GM21367 (cell line): ENCODE data around the gene CTNNA2.

Experiments
- ATAC-seq: cut with Tn5 transposase; IDR thresholded peaks from one replicate; pipeline ENCODE4 v1.9.1; 2021; ENCODE audit not compliant: unreplicated experiment

CTNNA2 gene

DNA sequence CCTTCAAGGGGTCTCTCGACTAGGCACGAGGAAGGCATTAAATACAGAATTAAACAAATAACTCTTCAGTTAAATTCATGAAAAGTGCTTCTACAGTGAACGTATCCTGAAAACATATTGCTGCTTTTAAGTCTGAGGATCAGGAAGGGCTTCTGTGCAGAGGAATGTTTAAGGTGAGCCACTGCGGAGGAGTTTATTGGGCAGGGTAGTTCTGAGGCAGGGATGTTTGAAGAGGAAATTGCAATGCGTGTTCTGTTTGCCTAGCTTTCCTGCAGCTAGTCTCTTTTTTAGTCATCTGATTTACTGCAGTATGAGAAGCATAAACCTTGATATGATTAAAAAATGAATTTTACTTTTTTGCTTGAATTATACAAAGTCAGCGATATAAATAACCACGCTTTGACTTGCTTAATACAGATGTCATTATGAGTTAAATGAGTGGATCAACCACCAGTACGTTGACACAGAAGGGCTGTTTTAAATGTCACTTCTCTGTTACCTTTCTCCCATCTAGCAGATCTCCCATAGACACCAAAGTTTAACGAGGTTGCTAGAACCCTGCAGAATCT is 98.7 kb downstream of the CTNNA2 start:
- ATAC-seq: no peak

DNA sequence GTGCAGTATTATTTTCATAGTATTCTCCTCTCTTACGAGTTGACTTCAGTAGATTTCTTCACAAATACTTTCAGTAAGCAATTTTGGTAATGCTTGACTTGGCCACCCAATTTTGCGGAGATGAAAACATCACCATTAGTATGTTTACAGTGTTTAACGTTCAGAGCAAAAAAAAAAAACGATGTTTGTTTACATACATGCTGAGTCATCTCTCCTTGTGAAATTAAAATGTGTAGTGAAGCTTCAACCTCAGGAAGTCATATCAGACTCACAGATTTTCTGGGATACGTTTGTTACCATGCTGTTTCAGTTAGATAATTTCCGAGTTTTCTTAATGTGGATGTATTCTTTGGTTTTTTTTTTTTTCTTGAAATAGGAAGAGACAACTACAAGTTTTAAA is 100.1 kb downstream of the CTNNA2 start:
- ATAC-seq: no peak

DNA sequence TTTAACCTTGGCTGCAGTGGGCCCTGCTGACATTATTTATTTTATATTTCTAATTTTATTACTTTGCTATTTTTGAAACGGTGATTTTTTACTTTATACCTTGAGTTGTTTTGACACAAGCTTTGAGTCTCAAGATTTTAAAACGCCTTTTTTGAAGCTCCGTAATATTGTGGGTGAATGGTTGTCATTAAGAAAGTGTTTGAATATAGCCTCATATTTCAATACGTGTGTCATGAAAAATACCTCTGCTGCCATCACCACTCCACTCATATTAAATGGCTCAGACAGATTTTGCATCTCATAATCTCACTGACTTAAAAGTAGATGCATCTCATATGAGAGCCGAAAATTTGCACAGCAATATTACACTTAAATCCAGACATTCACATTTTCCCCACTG is 106.6 kb downstream of the CTNNA2 start:
- ATAC-seq: no peak

DNA sequence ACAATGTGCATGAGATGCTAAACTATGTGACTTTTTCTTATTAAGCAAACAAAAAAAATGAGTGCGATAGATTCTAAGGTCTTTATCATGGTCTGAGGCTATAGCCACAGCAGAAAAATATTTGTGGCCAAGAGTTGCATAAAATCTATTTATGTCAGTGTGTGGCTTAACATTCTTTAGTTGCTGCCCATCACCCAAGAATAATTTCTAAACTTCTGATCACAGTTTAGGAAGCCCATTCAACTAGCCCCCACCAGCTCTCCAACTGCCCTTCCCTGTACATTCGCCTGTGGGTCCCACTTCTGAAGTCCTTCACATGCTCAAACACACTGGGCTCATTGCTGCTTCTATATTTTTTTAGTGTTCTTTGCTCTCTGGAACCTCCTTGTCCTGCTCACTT is 107.1 kb downstream of the CTNNA2 start:
- no peak for ATAC-seq

DNA sequence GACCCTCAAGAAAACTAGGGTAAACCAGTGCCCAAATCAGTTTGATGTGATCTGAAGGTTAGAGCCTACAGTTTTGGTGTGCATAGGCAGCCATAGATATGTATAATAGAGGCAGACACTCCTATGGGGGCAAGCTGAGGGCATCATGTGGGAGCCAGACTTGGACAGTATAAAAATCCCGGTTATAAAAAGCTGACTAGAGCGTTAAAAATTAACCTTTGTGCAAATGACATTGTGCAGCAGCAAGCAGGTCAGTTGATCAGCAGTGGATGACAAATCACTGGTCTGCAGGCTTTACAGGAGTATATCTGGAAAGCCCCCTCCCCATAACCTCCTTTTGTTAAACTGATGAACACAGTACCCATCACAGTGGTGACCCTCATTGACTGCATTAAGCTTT is 107.8 kb downstream of the CTNNA2 start:
- no peak for ATAC-seq

DNA sequence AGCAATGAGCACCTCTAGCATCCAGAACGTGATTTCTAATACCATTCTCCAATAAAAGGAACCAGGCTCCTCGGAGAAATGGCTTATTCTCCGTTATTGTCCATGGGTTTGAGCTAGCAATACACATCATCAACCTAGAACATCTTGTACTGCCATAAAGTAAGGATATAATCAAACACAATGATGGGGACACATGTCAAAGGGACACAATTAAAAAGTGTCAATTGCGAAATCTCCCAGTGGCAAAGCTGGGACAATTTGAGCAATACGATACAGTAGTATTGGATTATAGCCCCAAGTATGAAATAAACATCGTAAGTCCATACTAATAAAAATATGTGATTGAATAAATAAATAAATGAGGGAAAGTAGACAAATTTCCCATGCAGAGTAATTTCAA is 108.4 kb downstream of the CTNNA2 start:
- no peak for ATAC-seq

DNA sequence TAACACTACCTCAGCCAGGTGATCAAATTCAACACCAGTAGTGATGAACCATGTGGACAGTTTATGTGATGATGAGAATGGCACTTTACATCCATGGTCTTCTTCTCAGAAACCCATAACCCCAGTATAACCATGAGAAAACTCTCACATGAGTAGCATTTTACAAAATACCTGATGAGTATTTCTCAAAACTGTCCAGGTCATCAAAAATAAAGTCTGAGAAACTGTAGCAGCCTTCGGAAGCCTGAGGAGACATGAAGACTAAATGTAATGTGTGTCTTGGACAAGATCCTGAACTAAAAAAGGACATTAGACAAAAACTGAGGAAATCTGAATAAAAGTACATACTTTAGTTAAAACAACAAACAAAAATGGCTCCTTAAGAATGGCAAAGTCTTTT is 108.9 kb downstream of the CTNNA2 start:
- ATAC-seq: no peak

DNA sequence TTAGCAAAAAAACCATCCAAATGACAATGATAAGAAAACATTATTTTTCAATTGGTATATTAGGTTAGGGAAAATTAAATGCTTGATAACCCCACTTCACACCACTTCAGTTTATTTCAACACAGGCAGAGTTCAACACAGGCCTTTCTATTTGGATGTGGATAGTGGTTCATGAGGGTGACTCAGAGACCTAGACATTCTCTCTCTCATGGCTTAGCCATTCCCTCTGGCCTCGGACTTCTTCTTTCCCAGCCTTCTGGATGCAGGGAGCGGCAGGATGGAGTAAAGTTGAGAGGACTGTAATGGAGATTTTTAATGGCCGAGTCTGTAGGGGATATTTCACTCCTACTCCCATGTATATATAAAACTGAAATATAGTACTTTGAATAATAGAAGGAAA is 109.7 kb downstream of the CTNNA2 start:
- ATAC-seq: no peak

DNA sequence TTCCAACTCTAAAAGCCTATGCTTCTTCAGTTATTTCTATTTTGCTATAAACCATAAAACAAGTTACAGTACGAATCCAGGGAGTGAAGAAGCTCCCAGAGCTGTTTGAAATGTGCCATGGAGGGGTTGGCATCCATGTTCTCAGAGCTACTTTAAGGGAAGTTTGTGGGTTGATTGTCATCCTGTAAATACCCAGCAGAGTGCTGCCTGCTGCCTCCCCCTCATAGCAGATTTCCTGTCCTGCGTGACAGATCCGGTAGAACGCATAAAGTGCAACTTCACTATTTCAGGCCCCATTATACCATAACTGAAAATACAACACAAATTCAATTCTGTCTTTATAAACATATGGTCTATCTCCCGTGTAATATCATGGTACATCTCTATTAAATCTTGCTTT is 114.4 kb downstream of the CTNNA2 start:
- ATAC-seq: no peak

DNA sequence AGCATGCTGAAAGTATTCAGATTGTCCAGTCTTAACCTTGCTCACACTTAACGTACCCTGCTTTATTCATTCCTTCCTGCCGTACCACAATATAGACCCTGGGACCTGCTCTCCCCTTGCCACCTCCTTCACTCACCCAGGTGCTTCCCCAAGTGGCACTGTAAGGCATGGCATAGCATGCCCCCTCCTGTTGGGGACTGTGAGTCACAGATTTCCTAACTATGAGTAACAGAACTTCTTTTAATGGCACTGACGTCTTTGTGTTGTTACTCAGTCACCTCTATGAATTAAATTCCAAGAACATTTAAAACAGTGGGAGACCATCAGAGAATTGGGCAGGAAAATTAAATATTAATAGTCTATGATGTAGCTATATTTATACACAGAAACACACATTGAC is 117.2 kb downstream of the CTNNA2 start:
- ATAC-seq: no peak

DNA sequence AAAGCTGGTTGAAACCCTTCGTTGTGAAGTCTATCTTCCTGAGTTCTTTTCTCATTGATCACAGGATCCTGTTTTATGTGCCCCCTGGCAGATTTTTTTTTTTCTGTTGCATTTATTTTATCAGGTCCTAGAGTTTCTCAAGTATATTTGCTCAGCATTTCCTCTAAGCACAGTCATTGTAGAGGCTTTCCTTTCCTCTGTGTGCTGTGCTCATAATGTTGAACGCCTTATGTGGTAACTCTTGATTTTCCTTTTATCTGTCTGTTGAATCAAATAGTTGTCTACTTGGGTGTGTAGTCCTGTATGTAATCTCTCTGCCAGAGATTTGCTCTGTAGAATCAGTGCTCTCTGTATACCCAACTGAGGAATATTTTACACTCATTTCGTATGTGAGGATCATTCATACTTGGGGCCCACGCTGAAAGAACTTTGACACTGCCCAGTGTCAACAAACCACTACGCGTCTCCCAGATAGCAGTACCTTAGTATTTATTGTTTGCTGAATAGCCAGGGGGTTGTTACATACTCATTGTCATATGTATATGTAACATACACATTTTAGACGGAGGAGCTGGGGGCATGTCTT is 118.2 kb downstream of the CTNNA2 start:
- ATAC-seq: no peak

DNA sequence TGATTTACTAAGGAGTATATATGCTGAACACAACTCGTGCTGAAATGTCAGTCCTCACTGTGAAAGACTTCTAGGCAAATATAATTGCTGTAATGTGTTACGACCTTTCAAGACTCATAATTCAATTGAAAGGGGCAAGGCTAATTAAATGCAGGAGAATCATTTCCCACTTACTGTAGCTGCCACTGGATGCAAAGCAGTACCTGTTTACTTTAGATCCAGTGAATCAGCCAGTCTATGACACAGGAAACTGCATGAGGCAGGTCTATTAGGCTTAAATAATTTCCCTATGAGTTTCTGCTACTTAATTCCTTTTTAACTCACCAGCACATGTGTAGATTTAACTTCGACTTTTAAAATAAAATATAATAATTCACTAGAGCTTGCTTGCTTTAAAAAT is 125.6 kb downstream of the CTNNA2 start:
- ATAC-seq: no peak

DNA sequence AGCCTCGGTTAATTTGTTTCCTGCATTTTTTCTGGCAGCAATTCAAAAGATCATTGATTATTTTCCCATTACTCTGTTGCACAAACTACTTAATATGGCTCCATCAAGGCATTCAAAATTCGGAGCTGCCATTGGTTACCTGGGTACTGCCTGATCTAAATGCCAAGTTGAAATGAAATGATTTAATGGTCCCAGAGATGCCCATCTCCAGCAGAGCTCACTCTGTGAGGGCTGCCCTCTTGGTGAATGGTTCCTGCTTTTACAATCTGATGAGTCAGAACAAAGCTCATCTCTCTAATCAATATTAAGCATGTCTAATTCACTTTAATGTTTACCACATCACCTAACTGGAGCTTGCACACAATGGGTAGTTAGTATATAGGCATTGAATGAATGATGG is 126.1 kb downstream of the CTNNA2 start:
- no peak for ATAC-seq

DNA sequence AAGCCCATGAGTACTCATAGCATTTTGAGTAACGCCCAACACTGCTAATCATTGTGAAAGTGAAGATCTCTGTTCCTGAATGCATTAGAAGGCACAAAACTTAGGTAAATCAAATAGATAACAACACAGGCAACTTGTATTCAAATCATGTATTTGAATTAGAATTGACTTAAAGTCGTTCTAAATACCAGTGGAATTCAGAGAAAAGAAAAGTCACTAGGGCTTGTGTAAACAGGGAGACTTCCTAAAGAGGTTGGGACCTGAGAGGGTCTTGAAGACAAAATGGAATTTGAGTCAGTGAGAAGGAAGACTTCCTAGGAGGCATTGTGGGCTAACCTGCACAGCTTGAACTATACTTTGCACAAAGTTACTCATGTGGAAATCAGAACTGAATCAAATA is 127.2 kb downstream of the CTNNA2 start:
- no peak for ATAC-seq

DNA sequence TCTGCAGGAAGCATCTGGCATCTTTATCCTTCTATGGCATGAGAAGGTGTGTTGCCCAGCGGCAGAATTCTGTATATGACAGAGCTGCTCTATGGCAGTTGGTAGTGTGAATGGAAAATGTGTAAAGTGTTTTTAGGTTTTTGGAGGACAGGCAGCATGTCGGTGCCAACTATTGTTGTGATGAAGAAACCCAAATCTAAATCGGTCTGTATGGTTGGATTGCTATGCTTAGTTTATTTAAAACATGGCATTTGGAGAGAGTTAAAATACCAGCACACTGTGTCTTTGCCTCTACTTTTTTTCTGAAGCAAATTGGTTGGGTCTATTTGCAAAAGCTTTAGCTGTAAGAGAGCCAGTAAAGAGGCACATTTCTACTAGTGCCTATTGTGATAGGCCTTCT is 136.7 kb downstream of the CTNNA2 start:
- no peak for ATAC-seq

DNA sequence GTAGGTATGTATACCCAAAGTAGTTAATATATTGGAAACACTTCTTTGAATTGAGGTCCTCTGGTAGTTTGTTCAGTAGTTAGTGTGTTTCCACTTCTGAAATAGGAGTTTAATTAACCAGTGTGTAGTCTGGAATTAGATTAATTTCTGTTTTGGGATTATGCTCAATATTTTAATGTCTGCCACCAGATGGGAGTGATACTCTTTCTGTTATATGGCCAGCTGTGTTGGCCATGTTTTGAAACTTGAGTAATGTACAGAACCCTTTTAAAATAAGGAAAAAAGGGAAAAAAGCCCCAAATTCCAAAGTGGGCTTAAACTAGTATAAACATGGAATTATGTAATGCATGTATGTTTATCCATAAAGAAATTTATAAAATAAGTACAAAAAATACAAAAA is 147.7 kb downstream of the CTNNA2 start:
- ATAC-seq: no peak

DNA sequence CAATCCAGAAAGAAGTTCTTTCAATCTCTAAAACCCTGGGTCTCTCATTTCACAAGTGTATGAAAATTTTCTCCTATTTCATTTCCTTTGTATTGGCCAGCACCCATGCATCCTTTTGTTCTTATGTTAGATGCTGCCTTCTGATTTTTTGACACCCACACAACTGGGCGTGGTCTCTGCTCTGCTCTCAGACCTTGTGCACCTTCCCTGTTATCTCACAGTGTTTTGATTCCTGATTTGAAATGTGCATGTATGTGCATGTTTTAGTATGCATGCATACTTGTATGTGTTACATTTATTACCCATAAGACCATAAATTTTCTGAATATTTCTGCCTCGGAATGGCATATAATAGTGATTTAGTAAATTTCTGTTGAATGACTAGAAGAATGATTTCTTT is 152.2 kb downstream of the CTNNA2 start:
- ATAC-seq: no peak

DNA sequence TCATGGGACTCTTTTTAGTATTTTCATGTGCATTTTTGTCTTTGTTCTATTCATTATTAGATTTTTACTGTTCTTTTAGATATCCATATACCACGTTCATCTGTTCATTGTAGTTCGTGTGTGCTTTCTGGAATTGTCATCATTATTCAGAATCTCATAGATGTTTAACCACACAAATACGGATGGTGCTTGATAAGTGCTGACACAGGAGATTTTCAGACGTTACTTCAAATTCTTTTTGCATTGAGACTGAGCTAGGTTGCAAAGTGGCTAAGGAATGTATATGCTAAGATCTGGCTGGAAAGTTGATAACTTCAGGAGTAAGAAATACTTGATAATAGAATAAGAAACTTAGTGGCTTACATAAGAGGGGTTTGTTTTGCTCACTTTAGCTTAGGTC is 153.6 kb downstream of the CTNNA2 start:
- ATAC-seq: no peak

DNA sequence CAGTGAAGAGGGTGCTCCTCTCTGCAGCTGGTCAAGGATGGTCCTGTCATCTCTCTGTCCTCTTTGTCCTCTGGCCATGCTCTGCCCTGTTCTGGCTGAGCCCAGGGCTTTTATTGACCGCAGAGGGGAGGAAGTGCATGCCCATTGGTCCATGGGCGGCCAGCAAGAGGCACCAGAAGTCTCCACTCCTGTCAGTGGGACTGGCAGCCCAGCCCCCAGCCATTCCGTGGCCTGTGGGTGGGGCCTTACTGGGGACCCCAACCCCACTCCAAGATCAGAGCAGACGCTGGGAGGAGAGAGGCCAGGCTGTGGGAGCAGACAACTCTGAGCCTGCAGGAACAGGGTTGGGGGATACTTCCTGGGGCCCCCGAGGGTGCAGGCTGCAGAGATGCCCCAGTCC is 156.9 kb downstream of the CTNNA2 start:
- ATAC-seq: no peak

DNA sequence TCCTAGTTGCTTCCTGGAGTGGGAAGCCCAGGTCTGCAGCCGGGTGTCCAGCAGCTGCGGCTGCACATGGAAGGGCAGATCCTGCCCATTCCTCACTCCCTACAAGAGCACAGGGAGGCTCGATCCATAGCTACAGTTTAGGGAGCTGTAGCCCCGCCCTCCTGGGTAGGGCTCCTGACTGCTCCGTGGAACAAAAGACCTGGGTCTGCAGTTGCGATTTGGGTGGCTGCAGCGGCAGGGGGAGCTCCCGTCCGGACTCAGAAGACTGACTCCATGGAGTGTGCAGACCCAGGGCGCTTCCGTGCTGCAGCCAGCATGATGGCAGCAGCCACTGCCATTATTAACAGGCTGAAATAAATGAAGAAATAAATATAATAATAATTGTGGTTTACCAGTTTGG is 157.3 kb downstream of the CTNNA2 start:
- ATAC-seq: no peak

DNA sequence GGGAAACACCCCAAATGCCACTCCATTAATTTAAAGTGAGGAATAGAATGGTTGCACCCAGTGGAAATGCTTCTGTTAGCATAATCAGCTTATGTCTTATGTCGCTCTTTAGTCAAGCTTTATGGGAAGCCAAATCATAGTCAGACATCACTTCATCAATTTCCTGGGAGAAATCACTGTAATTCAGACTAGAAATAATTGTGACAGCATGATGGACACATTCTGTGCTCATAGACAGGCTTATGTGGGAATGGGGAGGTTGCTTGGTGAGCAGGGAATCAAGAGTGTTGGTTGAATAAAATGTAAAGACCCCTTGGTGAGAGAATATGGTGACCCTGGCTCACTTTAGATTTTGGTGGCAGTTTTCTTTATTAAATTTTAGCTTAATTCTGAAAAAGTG is 174.0 kb downstream of the CTNNA2 start:
- ATAC-seq: no peak

DNA sequence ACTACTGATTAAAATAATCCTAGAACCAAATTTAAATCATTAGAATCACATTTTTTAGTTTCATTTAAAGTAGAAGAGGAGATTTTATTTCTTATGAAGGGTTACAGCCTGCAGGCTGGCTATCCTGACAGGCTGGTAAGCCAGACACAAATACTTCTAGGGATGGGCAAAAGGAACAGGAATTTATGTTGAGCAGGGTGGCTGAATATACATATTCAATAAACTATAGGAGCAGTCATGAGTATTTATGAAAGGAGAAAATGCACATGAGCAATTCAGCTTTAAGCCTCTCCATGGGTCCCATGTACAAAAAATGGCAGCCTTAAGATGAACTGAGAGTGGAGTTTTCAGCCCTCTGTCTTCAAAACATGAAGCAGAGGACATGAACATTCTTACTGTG is 182.4 kb downstream of the CTNNA2 start:
- ATAC-seq: no peak

DNA sequence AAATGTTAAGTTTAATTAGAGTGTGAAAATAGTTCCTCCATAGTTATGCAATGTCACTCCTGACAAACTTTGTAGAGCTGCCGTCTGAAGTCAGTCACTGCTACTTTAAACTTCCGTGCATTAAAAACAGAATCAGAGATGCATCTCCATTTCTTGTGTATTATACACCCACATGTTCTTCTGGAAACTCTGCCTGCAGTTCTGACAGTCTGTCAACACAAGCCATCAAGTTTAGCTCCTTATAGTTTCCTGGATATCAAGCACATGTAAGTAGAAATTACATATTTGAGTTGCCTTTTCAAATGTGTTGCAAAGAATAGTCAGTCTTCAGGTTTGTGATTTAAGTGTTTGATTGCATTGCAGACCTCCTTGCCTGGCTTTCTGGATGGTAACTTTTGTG is 184.3 kb downstream of the CTNNA2 start:
- ATAC-seq: no peak

DNA sequence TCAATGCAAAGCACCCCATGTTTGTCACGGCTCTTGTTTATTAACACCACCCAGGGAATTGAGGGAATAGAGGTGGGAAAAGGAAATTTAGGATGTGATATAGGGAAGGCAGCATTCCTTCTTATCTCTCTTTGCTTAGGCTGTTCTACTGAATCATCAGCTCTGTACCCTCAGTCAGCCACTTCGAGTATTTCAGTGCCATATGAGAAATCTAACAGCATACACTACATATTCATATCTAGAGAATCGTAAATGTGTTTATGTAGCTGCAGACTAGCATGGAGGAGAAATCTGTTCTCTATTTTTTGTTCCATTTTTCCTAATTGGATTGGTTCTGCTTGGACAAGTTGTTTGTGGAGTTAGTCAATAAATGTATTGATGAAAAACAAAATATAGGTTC is 187.8 kb downstream of the CTNNA2 start:
- ATAC-seq: no peak
